HepG2 (cell line): ENCODE measurements around the gene IL1RL2. TPM values are rescaled to one million over a fixed set of nuclear protein-coding genes. Genes with fewer than 3 reads are reported as not detected.

Experiments
- CEBPG ChIP-seq: IDR thresholded peaks from 2 replicates; pipeline ENCODE4 v1.6.1; 2016
- KAT8 ChIP-seq: IDR thresholded peaks from 2 replicates; pipeline ENCODE4 v1.6.1; 2016; ENCODE audit warnings: missing genetic modification reagents, missing compliant biosample characterization
- KLF11 ChIP-seq: IDR thresholded peaks from 2 replicates; pipeline ENCODE4 v1.6.1; 2016; ENCODE audit warnings: missing compliant biosample characterization
- MAFF ChIP-seq: IDR thresholded peaks from 2 replicates; pipeline ENCODE4 v1.6.1; 2011; ENCODE audit warnings: low read depth, low read length, improper control_type of control experiment
- RBM22 ChIP-seq: fragments of 200-400 bp; formaldehyde crosslinking; optimal IDR thresholded peaks from 2 replicates; pipeline ENCODE3; 2017; ENCODE audit warnings: mild to moderate bottlenecking, low read length, moderate library complexity
- SAP130 ChIP-seq: IDR thresholded peaks from 2 replicates; pipeline ENCODE4 v1.6.1; 2016; ENCODE audit warnings: low read depth
- ZNF235 ChIP-seq: sonication (generic); formaldehyde crosslinking; IDR thresholded peaks from 2 replicates; pipeline ENCODE4 v1.8.1; 2023; ENCODE audit warnings: mild to moderate bottlenecking, missing genetic modification reagents, borderline replicate concordance
- ZNF292 ChIP-seq: sonication (generic); formaldehyde crosslinking; IDR thresholded peaks from 2 replicates; pipeline ENCODE4 v1.8.1; 2022; ENCODE audit warnings: mild to moderate bottlenecking, low read depth, missing genetic modification reagents, borderline replicate concordance
- ZNF451 ChIP-seq: sonication (generic); formaldehyde crosslinking; IDR thresholded peaks from 2 replicates; pipeline ENCODE4 v1.5.0; 2020; ENCODE audit warnings: mild to moderate bottlenecking, missing genetic modification reagents
- polyA plus RNA-seq, 8 experiments: library from polyadenylated mRNA; depleted of rRNA in 3 of 8; stranded (reverse) in 7 of 8; unstranded in 1 of 8; fragments of >200 nt; fragmentation: Illumina TruSeq in 4 of 8; extraction: Trizol in 4 of 8; gene quantifications; 2 replicates each; pipeline versions ENCODE4 v1.2.1 to v1.2.3, GENCODE V29; 2011 to 2016; ENCODE audit warnings: low read depth in 4 of 8, missing spikeins in 1 of 8, mixed read lengths in 1 of 8; ENCODE audit not compliant: insufficient read depth in 1 of 8
- total RNA-seq, 5 experiments: library from RNA; depleted of rRNA; stranded (reverse); fragments of >200 nt; fragmentation: Illumina TruSeq; extraction: Trizol; gene quantifications; 2 replicates each; pipeline ENCODE4 v1.2.3, GENCODE V29; 2016; ENCODE audit warnings: low read depth in 1 of 5
- TF ChIP-seq, protein P1 (sequence below): sonication (generic); formaldehyde crosslinking; IDR thresholded peaks from one replicate; pipeline ENCODE4 v1.5.1; 2020; ENCODE audit warnings: mild to moderate bottlenecking, missing genetic modification reagents; ENCODE audit errors: not compliant biosample characterization
- TF ChIP-seq, protein P2 (sequence below): IDR thresholded peaks from 2 replicates; pipeline ENCODE4 v1.6.1; 2016; ENCODE audit warnings: low read depth, borderline replicate concordance
- TF ChIP-seq, protein P3 (sequence below): IDR thresholded peaks from 2 replicates; pipeline ENCODE4 v1.6.1; 2012; ENCODE audit warnings: inconsistent platforms
- TF ChIP-seq, protein P4 (sequence below): sonication (generic); formaldehyde crosslinking; IDR thresholded peaks from 2 replicates; pipeline ENCODE4 v1.4.0; 2020; ENCODE audit warnings: missing genetic modification reagents, borderline replicate concordance
- TF ChIP-seq, protein P5 (sequence below): sonication (generic); formaldehyde crosslinking; IDR thresholded peaks from 2 replicates; pipeline ENCODE4 v1.4.0; 2020; ENCODE audit warnings: low read depth, mild to moderate bottlenecking, missing genetic modification reagents
- TF ChIP-seq, protein P6 (sequence below): sonication (generic); formaldehyde crosslinking; IDR thresholded peaks from 2 replicates; pipeline ENCODE4 v1.8.1; 2022; ENCODE audit warnings: low read depth, mild to moderate bottlenecking, missing genetic modification reagents

The IL1RL2 gene
- total and polyA plus RNA-seq, 2 of the 13 experiments (the other 11 are each of a cell fraction or from before 2014, with no cell fraction given) = 0.03 TPM; not detected in 1

DNA sequence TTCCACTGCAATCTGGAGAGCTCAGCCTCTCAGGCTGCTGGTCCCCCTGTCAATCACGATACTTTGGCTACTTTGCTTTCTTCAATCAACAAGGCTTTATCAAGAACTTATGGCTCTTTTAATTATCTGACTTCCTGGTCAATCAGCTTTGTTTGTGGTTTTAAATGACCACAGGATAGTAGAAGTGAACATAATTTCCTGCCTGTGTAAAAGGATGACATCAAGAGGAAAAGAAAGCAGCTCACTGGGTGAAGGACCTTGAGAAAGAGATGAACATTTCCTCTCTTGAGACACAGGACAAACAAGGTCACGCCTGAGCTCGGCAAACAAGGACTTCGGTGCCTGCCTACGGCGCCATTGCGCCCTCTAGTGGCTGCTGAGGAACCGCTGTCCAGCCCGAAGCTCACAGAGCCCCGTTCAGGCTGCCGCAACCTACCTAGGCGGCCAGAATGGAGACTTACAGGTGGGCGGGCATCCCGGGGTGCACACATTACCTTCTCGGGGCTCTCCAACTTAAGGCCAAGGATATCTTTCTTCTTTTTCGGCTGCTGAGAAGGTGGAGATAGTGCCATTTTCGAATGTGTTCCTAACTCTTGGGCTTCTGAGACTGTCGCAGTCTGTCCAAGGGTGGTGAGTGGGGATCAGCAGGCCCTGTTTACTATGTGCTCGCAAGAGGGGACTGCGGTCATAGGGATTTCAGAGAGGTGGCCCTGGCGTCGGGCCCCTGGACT, 54.0 kb downstream of the IL1RL2 start (continued):
- TF ChIP-seq KAT8 (CRISPR knock-in tag) = peak; percentile 85
- TF ChIP-seq CEBPG (CRISPR knock-in tag) = peak; percentile 77
- no peak for TF ChIP-seq MAFF
- TF ChIP-seq RBM22 = no peak
- peak; percentile 82; the same call in 1 of the 2 replicates for TF ChIP-seq ZNF292 (CRISPR knock-in tag)
- TF ChIP-seq, protein P1, sequence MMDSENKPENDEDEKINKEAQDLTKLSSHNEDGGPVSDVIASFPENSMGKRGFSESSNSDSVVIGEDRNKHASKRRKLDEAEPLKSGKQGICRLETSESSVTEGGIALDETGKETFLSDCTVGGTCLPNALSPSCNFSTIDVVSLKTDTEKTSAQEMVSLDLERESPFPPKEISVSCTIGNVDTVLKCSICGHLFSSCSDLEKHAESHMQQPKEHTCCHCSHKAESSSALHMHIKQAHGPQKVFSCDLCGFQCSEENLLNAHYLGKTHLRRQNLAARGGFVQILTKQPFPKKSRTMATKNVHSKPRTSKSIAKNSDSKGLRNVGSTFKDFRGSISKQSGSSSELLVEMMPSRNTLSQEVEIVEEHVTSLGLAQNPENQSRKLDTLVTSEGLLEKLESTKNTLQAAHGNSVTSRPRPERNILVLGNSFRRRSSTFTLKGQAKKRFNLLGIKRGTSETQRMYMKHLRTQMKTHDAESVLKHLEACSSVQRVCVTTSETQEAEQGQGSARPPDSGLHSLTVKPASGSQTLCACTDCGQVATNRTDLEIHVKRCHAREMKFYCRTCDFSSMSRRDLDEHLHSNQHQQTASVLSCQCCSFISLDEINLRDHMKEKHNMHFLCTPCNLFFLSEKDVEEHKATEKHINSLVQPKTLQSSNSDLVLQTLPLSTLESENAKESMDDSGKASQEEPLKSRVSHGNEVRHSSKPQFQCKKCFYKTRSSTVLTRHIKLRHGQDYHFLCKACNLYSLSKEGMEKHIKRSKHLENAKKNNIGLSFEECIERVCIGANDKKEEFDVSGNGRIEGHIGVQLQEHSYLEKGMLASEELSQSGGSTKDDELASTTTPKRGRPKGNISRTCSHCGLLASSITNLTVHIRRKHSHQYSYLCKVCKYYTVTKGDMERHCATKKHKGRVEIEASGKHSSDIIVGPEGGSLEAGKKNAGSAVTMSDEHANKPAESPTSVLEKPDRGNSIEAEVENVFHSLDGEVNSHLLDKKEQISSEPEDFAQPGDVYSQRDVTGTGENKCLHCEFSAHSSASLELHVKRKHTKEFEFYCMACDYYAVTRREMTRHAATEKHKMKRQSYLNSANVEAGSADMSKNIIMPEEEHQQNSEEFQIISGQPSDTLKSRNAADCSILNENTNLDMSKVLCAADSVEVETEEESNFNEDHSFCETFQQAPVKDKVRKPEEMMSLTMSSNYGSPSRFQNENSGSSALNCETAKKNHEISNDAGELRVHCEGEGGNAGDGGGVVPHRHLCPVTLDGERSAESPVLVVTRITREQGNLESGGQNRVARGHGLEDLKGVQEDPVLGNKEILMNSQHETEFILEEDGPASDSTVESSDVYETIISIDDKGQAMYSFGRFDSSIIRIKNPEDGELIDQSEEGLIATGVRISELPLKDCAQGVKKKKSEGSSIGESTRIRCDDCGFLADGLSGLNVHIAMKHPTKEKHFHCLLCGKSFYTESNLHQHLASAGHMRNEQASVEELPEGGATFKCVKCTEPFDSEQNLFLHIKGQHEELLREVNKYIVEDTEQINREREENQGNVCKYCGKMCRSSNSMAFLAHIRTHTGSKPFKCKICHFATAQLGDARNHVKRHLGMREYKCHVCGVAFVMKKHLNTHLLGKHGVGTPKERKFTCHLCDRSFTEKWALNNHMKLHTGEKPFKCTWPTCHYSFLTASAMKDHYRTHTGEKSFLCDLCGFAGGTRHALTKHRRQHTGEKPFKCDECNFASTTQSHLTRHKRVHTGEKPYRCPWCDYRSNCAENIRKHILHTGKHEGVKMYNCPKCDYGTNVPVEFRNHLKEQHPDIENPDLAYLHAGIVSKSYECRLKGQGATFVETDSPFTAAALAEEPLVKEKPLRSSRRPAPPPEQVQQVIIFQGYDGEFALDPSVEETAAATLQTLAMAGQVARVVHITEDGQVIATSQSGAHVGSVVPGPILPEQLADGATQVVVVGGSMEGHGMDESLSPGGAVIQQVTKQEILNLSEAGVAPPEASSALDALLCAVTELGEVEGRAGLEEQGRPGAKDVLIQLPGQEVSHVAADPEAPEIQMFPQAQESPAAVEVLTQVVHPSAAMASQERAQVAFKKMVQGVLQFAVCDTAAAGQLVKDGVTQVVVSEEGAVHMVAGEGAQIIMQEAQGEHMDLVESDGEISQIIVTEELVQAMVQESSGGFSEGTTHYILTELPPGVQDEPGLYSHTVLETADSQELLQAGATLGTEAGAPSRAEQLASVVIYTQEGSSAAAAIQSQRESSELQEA = peak; percentile 50
- TF ChIP-seq, protein P2, sequence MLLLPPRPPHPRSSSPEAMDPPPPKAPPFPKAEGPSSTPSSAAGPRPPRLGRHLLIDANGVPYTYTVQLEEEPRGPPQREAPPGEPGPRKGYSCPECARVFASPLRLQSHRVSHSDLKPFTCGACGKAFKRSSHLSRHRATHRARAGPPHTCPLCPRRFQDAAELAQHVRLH (CRISPR knock-in tag) = peak; percentile 94
- TF ChIP-seq, protein P3, sequence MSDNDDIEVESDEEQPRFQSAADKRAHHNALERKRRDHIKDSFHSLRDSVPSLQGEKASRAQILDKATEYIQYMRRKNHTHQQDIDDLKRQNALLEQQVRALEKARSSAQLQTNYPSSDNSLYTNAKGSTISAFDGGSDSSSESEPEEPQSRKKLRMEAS = peak; percentile 41; the same call in 1 of the 2 replicates
- TF ChIP-seq ZNF451 (CRISPR knock-in tag) = no peak
- TF ChIP-seq, protein P4, sequence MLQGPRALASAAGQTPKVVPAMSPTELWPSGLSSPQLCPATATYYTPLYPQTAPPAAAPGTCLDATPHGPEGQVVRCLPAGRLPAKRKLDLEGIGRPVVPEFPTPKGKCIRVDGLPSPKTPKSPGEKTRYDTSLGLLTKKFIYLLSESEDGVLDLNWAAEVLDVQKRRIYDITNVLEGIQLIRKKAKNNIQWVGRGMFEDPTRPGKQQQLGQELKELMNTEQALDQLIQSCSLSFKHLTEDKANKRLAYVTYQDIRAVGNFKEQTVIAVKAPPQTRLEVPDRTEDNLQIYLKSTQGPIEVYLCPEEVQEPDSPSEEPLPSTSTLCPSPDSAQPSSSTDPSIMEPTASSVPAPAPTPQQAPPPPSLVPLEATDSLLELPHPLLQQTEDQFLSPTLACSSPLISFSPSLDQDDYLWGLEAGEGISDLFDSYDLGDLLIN = no peak
- TF ChIP-seq SAP130 (CRISPR knock-in tag) = peak; percentile 70
- TF ChIP-seq, protein P5, sequence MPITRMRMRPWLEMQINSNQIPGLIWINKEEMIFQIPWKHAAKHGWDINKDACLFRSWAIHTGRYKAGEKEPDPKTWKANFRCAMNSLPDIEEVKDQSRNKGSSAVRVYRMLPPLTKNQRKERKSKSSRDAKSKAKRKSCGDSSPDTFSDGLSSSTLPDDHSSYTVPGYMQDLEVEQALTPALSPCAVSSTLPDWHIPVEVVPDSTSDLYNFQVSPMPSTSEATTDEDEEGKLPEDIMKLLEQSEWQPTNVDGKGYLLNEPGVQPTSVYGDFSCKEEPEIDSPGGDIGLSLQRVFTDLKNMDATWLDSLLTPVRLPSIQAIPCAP (CRISPR knock-in tag) = no peak
- no peak for TF ChIP-seq ZNF235 (CRISPR knock-in tag)
- TF ChIP-seq KLF11 (CRISPR knock-in tag) = peak; percentile 83
- TF ChIP-seq, protein P6, sequence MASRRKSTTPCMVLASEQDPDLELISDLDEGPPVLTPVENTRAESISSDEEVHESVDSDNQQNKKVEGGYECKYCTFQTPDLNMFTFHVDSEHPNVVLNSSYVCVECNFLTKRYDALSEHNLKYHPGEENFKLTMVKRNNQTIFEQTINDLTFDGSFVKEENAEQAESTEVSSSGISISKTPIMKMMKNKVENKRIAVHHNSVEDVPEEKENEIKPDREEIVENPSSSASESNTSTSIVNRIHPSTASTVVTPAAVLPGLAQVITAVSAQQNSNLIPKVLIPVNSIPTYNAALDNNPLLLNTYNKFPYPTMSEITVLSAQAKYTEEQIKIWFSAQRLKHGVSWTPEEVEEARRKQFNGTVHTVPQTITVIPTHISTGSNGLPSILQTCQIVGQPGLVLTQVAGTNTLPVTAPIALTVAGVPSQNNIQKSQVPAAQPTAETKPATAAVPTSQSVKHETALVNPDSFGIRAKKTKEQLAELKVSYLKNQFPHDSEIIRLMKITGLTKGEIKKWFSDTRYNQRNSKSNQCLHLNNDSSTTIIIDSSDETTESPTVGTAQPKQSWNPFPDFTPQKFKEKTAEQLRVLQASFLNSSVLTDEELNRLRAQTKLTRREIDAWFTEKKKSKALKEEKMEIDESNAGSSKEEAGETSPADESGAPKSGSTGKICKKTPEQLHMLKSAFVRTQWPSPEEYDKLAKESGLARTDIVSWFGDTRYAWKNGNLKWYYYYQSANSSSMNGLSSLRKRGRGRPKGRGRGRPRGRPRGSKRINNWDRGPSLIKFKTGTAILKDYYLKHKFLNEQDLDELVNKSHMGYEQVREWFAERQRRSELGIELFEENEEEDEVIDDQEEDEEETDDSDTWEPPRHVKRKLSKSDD (CRISPR knock-in tag) = 0 out of 2 replicates have a peak, but pooled peaks have one; percentile 31
